Activated gamma-delta T cell (primary cell): ENCODE results near the gene AADACL2.
"Not testable (repeated sequence)": the region's sequence is repeated elsewhere in the genome, so short reads cannot be mapped to it uniquely, and the experiment has no call there.

Experiments
- DNase-seq: peaks from one replicate; lab custom pipeline; 2025; lab: John Stamatoyannopoulos, UW
- total RNA-seq, 2 donors: gene quantifications; one replicate each; lab custom pipeline; 2026; lab: John Stamatoyannopoulos, UW

AADACL2 gene
- 0 to 0.04 reads per million in 2 donors for total RNA-seq

DNA sequence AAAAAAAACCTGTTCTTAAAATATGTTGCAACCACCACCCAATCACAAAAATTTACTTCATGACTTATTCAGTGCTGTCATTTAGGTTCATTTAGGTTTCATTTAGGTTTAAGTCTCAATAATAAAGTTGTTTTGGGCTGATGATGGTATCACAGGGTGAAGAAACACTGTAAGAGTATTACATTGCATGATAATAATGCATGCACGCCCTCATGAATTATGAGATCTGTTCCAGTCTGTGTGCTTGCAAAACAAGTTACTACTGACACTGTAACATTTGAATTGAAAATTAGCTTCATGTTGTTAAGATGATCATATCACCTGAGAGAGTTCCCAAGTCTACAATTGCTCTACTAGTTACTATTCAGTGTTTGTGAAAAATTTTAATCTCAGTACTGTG, at the start of gene AADACL2:
Gene AADACL2 (plus strand): TSS at position 315 of the 400 bp plus-strand sequence. CDS start 109 bp downstream, outside the sequence.
- no peak for DNase-seq

DNA sequence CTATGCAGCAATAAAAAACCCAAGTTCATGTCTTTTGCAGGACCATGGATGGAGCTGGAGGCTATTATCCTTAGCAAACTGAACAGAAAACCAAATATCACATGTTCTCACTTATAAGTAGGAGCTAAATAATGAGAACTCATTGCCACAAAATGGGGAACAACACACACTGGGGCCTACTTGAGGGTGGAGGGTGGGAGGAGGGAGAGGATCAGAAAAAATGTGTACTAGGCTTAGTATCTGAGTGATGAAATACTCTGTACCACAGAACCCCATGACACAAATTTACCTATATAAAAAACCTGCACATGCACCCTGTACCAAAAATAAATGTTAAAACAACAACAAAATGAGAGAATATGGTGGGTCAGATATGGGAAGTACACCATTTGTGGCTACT, 49.6 kb upstream of the AADACL2 start:
- DNase-seq = no peak

DNA sequence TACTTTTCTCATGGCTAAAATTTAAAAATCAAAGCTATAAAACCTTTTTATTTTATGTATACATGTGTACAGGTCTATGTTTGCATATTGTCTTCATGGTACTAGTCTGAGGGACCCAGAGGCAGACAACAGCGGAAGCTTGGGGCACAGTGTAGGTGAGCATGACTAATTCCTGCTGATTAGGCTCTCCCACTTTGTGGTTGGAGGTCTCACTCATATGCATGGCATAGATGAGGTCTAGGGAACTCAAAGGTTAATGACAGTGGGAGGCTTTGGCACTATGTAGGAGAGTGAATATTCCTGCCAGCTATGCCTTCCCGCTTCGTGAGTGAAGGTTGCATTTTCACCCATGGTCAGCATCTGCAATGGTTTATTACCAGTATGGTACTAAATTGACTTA, 47.5 kb upstream of the AADACL2 start:
- no peak for DNase-seq

- DNase-seq = no peak
These were observed 46.7 kb upstream of the AADACL2 start for GRCh38 chr3:151687076-151687475.

- no peak for DNase-seq
These were observed 45.2 kb upstream of the AADACL2 start for GRCh38 chr3:151688571-151688970.

DNA sequence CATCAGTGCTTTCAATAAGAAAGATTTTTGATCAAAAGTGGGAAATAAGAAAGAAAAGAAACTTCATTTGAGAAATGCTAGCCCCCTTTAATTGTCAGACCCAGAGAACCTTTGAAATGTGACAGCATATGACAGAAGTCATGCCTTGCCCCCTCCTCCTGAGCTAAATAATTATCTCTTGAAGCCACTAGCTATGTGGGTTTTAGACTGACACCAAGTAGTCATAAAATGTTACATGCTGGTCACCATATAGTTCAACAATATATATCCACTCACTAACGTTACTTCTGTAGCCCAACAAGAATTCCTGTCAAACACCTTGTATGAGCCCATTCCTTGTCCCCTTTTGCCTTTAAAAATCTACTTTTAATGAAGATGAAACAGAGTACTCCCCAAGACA, 43.1 kb upstream of the AADACL2 start:
- DNase-seq = no peak

- DNase-seq = no peak
These were observed 36.2 kb upstream of the AADACL2 start for GRCh38 chr3:151697496-151697895.

- DNase-seq = no peak
These were observed 26.5 kb upstream of the AADACL2 start for GRCh38 chr3:151707216-151707615.

DNA sequence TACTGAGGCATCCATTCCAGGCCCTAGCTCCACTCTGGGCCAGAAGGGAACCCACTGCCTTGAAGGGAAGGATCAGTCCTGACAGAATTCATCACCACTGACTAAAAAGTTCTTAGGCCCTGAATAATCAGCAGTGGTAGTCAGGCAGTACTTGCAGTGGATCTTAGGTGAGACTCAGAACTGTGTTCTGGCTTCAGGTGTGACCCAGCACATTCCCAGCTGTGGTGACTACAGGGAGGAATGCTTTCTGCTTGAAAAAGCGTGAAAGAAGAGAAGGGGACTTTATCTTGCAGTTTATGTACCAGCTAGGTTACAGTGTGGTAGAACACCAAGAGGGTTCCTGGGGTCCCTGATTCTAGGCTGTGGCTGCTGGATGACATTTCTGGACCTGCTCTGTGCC, 24.9 kb upstream of the AADACL2 start:
- DNase-seq = no peak

GRCh38 chr3:151709847-151710246, 23.9 kb upstream of the AADACL2 start:
- DNase-seq = no peak

GRCh38 chr3:151721294-151721693, 12.4 kb upstream of the AADACL2 start:
- DNase-seq = no peak

GRCh38 chr3:151722856-151723255, 10.9 kb upstream of the AADACL2 start:
- no peak for DNase-seq

- no peak for DNase-seq
These were observed 8.9 kb upstream of the AADACL2 start for GRCh38 chr3:151724576-151725562.

GRCh38 chr3:151726016-151726415, 7.7 kb upstream of the AADACL2 start:
- no peak for DNase-seq

DNA sequence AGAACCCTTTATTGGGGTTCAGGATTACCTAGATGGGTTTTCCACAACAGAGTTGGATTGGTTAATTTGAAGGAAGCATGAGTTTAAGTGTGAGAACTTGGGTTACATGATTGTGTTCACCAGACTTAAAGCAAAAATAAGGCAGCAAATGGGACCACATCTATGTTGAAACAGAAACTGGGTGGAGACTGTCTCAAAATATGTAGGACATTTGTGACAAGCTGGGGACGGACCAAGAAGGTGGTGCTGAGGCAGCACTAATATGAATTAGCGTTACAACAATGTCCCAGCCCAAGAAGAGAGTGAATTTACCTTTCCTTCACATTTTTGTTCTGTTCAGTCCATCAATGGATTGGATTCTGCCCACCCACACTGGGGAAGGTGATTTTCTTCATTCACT, 866 bp upstream of the AADACL2 start:
- DNase-seq = no peak

- no peak for DNase-seq
These were observed 6.9 kb downstream of the AADACL2 start for GRCh38 chr3:151740581-151740980.

GRCh38 chr3:151743855-151744254, 10.1 kb downstream of the AADACL2 start:
- DNase-seq = no peak

DNA sequence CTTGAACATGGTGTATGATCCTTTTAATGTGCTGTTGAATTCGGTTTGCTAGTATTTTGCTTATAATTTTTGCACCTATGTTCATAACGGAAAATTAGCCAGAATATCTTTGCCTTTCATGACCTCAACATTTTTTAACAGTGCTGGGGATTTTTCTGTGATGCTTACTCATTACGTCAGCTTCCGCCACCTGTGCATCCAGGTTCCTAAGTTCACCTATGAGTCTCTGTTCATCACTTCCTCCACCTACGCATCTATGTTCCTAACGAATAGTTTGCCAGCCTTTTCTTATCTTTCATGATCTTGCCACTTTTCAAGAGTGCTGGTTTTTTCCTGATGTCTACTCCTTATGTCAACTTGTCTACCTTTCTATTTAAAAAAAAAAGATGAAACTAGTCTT, 16.5 kb downstream of the AADACL2 start:
- no peak for DNase-seq

GRCh38 chr3:151750678-151751077, 17.0 kb downstream of the AADACL2 start:
- DNase-seq = no peak

DNA sequence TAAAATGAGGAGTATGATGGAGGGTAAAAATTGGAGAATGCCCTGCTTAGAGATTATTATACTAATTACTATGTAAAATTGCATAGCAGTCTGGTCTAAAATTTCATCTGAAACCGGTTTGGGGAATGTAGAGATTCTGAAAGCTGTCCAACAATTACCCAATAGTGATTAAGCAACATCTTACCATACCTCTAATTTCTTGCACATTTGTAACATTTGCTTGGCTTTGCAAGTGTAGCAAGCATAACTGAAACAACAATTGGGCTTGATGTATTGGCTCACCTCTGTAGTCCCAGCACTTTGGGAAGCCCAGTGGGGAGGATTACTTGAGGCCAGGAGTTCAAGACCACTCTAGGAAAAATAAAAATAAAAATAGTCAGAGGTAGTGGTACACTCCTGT, 17.4 kb downstream of the AADACL2 start:
- DNase-seq = no peak

- no peak for DNase-seq
These were observed 20.1 kb downstream of the AADACL2 start for GRCh38 chr3:151753846-151754245.

- no peak for DNase-seq
These were observed 27.9 kb downstream of the AADACL2 start for GRCh38 chr3:151761581-151761980.

DNA sequence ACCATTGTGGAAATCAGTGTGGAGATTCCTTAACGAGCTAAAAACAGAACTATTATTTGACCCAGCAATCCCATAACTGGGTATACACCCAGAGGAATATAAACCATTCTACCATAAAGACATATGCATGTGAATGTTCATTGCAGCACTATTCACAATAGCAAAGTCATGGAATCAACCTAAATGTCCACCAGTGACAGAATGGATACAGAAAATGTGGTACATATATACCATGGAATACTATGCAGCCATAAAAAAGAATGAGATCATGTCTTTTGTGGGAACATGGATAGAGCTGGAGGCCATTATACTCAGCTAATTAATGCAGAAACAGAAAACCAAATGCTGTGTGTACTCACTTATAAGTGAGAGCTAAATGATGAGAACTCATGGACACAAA, 31.0 kb downstream of the AADACL2 start:
- not testable (repeated sequence) for DNase-seq

GRCh38 chr3:151765685-151766084, 32.0 kb downstream of the AADACL2 start:
- DNase-seq = no peak
